H1 (cell line): Measurements from ENCODE around the gene ANAPC2. TPM values are rescaled to one million over a fixed set of nuclear protein-coding genes. Genes with fewer than 3 reads are reported as not detected.

ENCODE experiments used
- CTCF ChIA-PET: fragments of 300-600 bp; sonication (Branson Sonifier 250); formaldehyde crosslinking; loops from one replicate; lab custom pipeline; 2021; ENCODE audit not compliant: partially characterized antibody; lab: Charles Lee
- POLR2A ChIA-PET: fragments of 300-600 bp; sonication (Branson Sonifier 250); formaldehyde crosslinking; loops from one replicate; lab custom pipeline; 2021; ENCODE audit warnings: inconsistent platforms; ENCODE audit not compliant: partially characterized antibody; lab: Charles Lee
- DNase-seq, 2 experiments: peaks; one replicate each; pipeline versions ENCODE4 v3.0.0 to v3.0.0-alpha.2; 2010 to 2022; ENCODE audit warnings: low spot score in 2 of 2, low read depth in 1 of 2, mixed read lengths in 1 of 2
- FAIRE-seq: peaks from 2 replicates; lab custom pipeline; 2011; peaks lifted over from hg19 to GRCh38; lab: Jason Lieb, UNC
- H2AFZ ChIP-seq: 2 replicates; pipeline ENCODE4 v1.8.1; 2012; ENCODE audit warnings: low read length, inconsistent platforms
- H2AK5ac ChIP-seq: 2 replicates; pipeline ENCODE4 v1.6.1; 2013; ENCODE audit warnings: low read depth, low read length
- H2BK120ac ChIP-seq: replicated peaks from 2 replicates; pipeline ENCODE3; 2013; ENCODE audit warnings: low read depth, low read length, inconsistent platforms
- H2BK12ac ChIP-seq: 2 replicates; pipeline ENCODE4 v1.6.1; 2013; ENCODE audit warnings: low read depth, low read length
- H2BK15ac ChIP-seq: 2 replicates; pipeline ENCODE4 v1.6.1; 2013; ENCODE audit warnings: low read length
- H2BK20ac ChIP-seq: 2 replicates; pipeline ENCODE4 v1.6.1; 2013; ENCODE audit warnings: low read length
- H2BK5ac ChIP-seq: 2 replicates; pipeline ENCODE4 v1.6.1; 2013; ENCODE audit warnings: low read depth, low read length
- H3K14ac ChIP-seq: 2 replicates; pipeline ENCODE4 v1.6.1; 2013; ENCODE audit warnings: inconsistent platforms; ENCODE audit not compliant: insufficient read length
- H3K18ac ChIP-seq: 2 replicates; pipeline ENCODE4 v1.6.1; 2013; ENCODE audit warnings: low read length; ENCODE audit errors: extremely low read depth
- H3K23ac ChIP-seq: 2 replicates; pipeline ENCODE4 v1.6.1; 2013; ENCODE audit warnings: inconsistent platforms; ENCODE audit not compliant: insufficient read length
- H3K23me2 ChIP-seq: 2 replicates; pipeline ENCODE4 v1.6.1; 2013; ENCODE audit warnings: low read depth, low read length
- H3K27ac ChIP-seq: 2 replicates; pipeline ENCODE4 v1.6.1; 2011; ENCODE audit warnings: low read depth, low read length, inconsistent platforms
- H3K27me3 ChIP-seq, 4 experiments: replicated peaks in 1 of 4; 1 replicate in 1 of 4; 2 replicates in 3 of 4; pipeline versions ENCODE4 v1.6.1 to v1.8.1; 2011 to 2013; ENCODE audit warnings: low read length in 3 of 4, mild to moderate bottlenecking in 3 of 4, inconsistent platforms in 2 of 4, mixed read lengths in 2 of 4, moderate library complexity in 1 of 4; ENCODE audit not compliant: control insufficient read depth in 3 of 4, insufficient read depth in 3 of 4; ENCODE audit errors: extremely low read depth in 1 of 4
- H3K36me3 ChIP-seq, 4 experiments: 2 replicates each; pipeline versions ENCODE4 v1.6.1 to v1.8.1; 2011 to 2013; ENCODE audit warnings: mild to moderate bottlenecking in 4 of 4, low read length in 3 of 4, moderate library complexity in 2 of 4, control low read depth in 1 of 4, inconsistent platforms in 1 of 4; ENCODE audit not compliant: insufficient read depth in 4 of 4, control insufficient read depth in 2 of 4
- H3K4ac ChIP-seq: replicated peaks from 2 replicates; pipeline ENCODE3; 2013; ENCODE audit warnings: low read length, low read depth, mixed read lengths, inconsistent platforms; ENCODE audit not compliant: insufficient read length
- H3K4me1 ChIP-seq, 4 experiments: replicated peaks in 1 of 4; 1 replicate in 1 of 4; 2 replicates in 3 of 4; pipeline versions ENCODE4 v1.6.1 to v1.8.1; 2011 to 2013; ENCODE audit warnings: low read length in 3 of 4, inconsistent platforms in 2 of 4, mixed read lengths in 1 of 4; ENCODE audit not compliant: insufficient read depth in 4 of 4, control insufficient read depth in 3 of 4
- H3K4me2 ChIP-seq, 2 experiments: 2 replicates each; pipeline versions ENCODE4 v1.6.1 to v1.8.1; 2011 to 2013; ENCODE audit warnings: low read depth in 2 of 2, low read length in 2 of 2, control low read depth in 1 of 2, inconsistent platforms in 1 of 2, mild to moderate bottlenecking in 1 of 2; ENCODE audit not compliant: insufficient read depth in 1 of 2
- H3K4me3 ChIP-seq, 4 experiments: fragments of 200-600, 300-600 bp in 1 of 4; sonication (generic), shearing (Covaris generic), sonication (Bioruptor Twin) in 1 of 4; 2 replicates each; pipeline versions ENCODE4 v1.5.1 to v1.8.1; 2011 to 2016; ENCODE audit warnings: low read length in 4 of 4, low read depth in 3 of 4, control low read depth in 2 of 4, inconsistent platforms in 2 of 4, mild to moderate bottlenecking in 2 of 4, mixed read lengths in 1 of 4, moderate library complexity in 1 of 4; ENCODE audit not compliant: insufficient read depth in 2 of 4; ENCODE audit errors: extremely low read depth in 1 of 4
- H3K56ac ChIP-seq: replicated peaks from 2 replicates; pipeline ENCODE3; 2013; ENCODE audit warnings: low read depth, mild to moderate bottlenecking, mixed read lengths, low read length, inconsistent platforms; ENCODE audit not compliant: insufficient read length
- H3K79me1 ChIP-seq: 2 replicates; pipeline ENCODE4 v1.6.1; 2013; ENCODE audit warnings: low read depth, low read length, control low read depth
- H3K79me2 ChIP-seq, 2 experiments: 2 replicates each; pipeline versions ENCODE4 v1.6.1 to v1.8.1; 2012 to 2013; ENCODE audit warnings: low read length in 2 of 2, mild to moderate bottlenecking in 2 of 2, inconsistent platforms in 1 of 2; ENCODE audit not compliant: insufficient read depth in 2 of 2, control insufficient read depth in 1 of 2
- H3K9ac ChIP-seq, 4 experiments: replicated peaks in 1 of 4; 1 replicate in 1 of 4; 2 replicates in 3 of 4; pipeline versions ENCODE4 v1.6.1 to v1.8.1; 2011 to 2013; ENCODE audit warnings: low read depth in 3 of 4, low read length in 3 of 4, control low read depth in 2 of 4, mild to moderate bottlenecking in 2 of 4, moderate library complexity in 2 of 4, inconsistent platforms in 1 of 4; ENCODE audit errors: extremely low read depth in 1 of 4
- H3K9me3 ChIP-seq, 2 experiments: 2 replicates each; pipeline versions ENCODE4 v1.6.1 to v1.8.1; 2012 to 2013; ENCODE audit warnings: mild to moderate bottlenecking in 2 of 2, moderate library complexity in 2 of 2, control low read depth in 1 of 2, inconsistent platforms in 1 of 2, low read depth in 1 of 2, low read length in 1 of 2, mixed read lengths in 1 of 2; ENCODE audit not compliant: insufficient read depth in 2 of 2
- H4K20me1 ChIP-seq, 2 experiments: replicated peaks in 1 of 2; 2 replicates each; pipeline versions ENCODE3 to v1.8.1; 2011 to 2013; ENCODE audit warnings: inconsistent platforms in 2 of 2, low read length in 2 of 2, mild to moderate bottlenecking in 1 of 2; ENCODE audit not compliant: insufficient read depth in 2 of 2, control insufficient read depth in 1 of 2
- H4K5ac ChIP-seq: 2 replicates; pipeline ENCODE4 v1.6.1; 2013; ENCODE audit warnings: low read length, low read depth, mixed read lengths, inconsistent platforms; ENCODE audit not compliant: insufficient read length
- H4K8ac ChIP-seq: 2 replicates; pipeline ENCODE4 v1.8.0; 2013; ENCODE audit warnings: mild to moderate bottlenecking, moderate library complexity, low read length, inconsistent platforms; ENCODE audit not compliant: insufficient read depth; ENCODE audit errors: extremely low read depth
- H4K91ac ChIP-seq: replicated peaks from 2 replicates; pipeline ENCODE3; 2013; ENCODE audit warnings: low read length, mixed read lengths, inconsistent platforms; ENCODE audit not compliant: insufficient read length
- CHD1 ChIP-seq: IDR thresholded peaks from 2 replicates; pipeline ENCODE4 v1.6.1; 2012; ENCODE audit warnings: low read depth, low read length, improper control_type of control experiment
- GTF2F1 ChIP-seq: IDR thresholded peaks from 2 replicates; pipeline ENCODE4 v1.6.1; 2012; ENCODE audit warnings: low read depth, low read length, improper control_type of control experiment, borderline replicate concordance
- KDM4A ChIP-seq: IDR thresholded peaks from one replicate; pipeline ENCODE4 v1.7.1; 2012; ENCODE audit warnings: low read depth, mild to moderate bottlenecking, moderate library complexity, low read length, inconsistent platforms; ENCODE audit not compliant: severe bottlenecking
- MAX ChIP-seq: IDR thresholded peaks from 2 replicates; pipeline ENCODE4 v1.6.1; 2012; ENCODE audit warnings: inconsistent platforms
- SIX5 ChIP-seq: IDR thresholded peaks from 2 replicates; pipeline ENCODE4 v1.6.1; 2011; ENCODE audit warnings: mild to moderate bottlenecking, low read depth, low read length
- WGBS, 2 experiments: shearing (Covaris generic) in 1 of 2; methylation state at CpG; one replicate each; pipeline versions ENCODE4 v1.1.6 to v1.1.7; 2013 to 2015; ENCODE audit warnings: low lambda C conversion rate in 2 of 2, mixed read lengths in 2 of 2, inconsistent platforms in 1 of 2, low coverage in 1 of 2, missing lambda C conversion rate in 1 of 2; ENCODE audit not compliant: insufficient replicate concordance in 2 of 2, insufficient coverage in 1 of 2, insufficient read length in 1 of 2; ENCODE audit errors: extremely low coverage in 1 of 2, missing lambda C conversion rate in 1 of 2; 5-methylcytosine and 5-hydroxymethylcytosine counted together
- polyA plus RNA-seq, 7 experiments: library from polyadenylated mRNA; depleted of rRNA in 3 of 7; stranded (reverse) in 5 of 7; unstranded in 2 of 7; fragments of >200 nt in 5 of 7; fragments of 200-250 nt in 2 of 7; gene quantifications; 1 replicate in 5 of 7; 2 replicates in 1 of 7; 4 replicates in 1 of 7; pipeline versions ENCODE4 v1.2.1 to v1.2.3, GENCODE V29; 2011 to 2013; ENCODE audit warnings: missing spikeins in 2 of 7, mixed read lengths in 2 of 7
- total RNA-seq: library from RNA; stranded (reverse); fragmentation: NEBNext Ultra II Directional; extraction: Animal tissue kit (Norgen Biotek cat#: 25700); gene quantifications from 2 replicates; pipeline ENCODE4 v1.2.1, GENCODE V29; 2021

ANAPC2 gene
- total and polyA plus RNA-seq, 2 of the 8 experiments (the other 6 are each of a cell fraction or from before 2014, with no cell fraction given), result 30.2 to 37.7 TPM

GRCh38 chr9:137222190-137223077 lies 34.1 kb upstream of the ANAPC2 start, which contains the start of gene RNF208:
Gene RNF208 (minus strand): TSS chr9:137222240. CDS start chr9:137221212, 1,028 bp downstream.
- Histone ChIP-seq H4K5ac (peak within 1 kb of the TSS; percentile 77), H3K4ac (no peak within 1 kb of the TSS), H3K36me3 (no peaks in the 10 kb centered on the region; a peak in 1 of 8 replicates), H3K23me2 (peaks cover 18% of the 10 kb centered on the region; the same call in 1 of the 2 replicates), H3K4me2 (peak within 1 kb of the TSS; percentile 77 to 95), H3K27me3 (no peaks in the 10 kb centered on the region; a peak in 2 of 7 replicates), H3K27ac (no peak within 1 kb of the TSS), H3K79me1 (no peaks in the 10 kb centered on the region), H3K79me2 (no peaks in the 10 kb centered on the region), H3K9me3 (no peaks in the 10 kb centered on the region), H3K4me1 (peaks cover 0 to 19% (median 10%) of the 10 kb centered on the region in 4 experiments; a peak in 5 of 7 replicates), H2BK20ac (no peak within 1 kb of the TSS), H3K9ac (peak within 1 kb of the TSS in 1 of 4 experiments; percentile 54; a peak in 2 of 7 replicates), H2AK5ac (peak within 1 kb of the TSS; percentile 26; the same call in 1 of the 2 replicates), H3K18ac (peak within 1 kb of the TSS; percentile 87), H4K20me1 (peaks cover 0 to 6% of the 10 kb centered on the region in 2 experiments), H2BK12ac (no peak within 1 kb of the TSS)
- CTCF ChIA-PET, result interaction anchor here (0.9 to 20.2 kb wide), 11 partner anchors 9 to 390 kb away, joined by 3 to 204 read pairs (median 5); partner anchors contain the start of genes ANAPC2, SSNA1, TPRN and TUBB4B
- 16% methylated on average over 27 of the region's 88 CpGs; no CpG with 5 or more reads in 1 of the 2 experiments for WGBS, 2 experiments
- TF ChIP-seq CHD1, result no peak
- TF ChIP-seq SIX5, result no peak
- 0 out of 2 replicates have a peak, but pooled peaks have one; percentile 40 for TF ChIP-seq MAX
- peak; percentile 79 for TF ChIP-seq KDM4A
- TF ChIP-seq GTF2F1, result no peak
- TF ChIP-seq, all 59 proteins: peak for 2
- DNase-seq (no peak), FAIRE-seq (no peak)
- POLR2A ChIA-PET, result interaction anchor here (0.6 to 69.9 kb wide), 13 partner anchors 9 to 93 kb away, joined by 3 to 1462 read pairs (median 3); partner anchors contain the start of genes ANAPC2, NDOR1, NELFB and SSNA1
- H3K14ac ChIP-seq, result no peak within 1 kb of the TSS
- no peak within 1 kb of the TSS; the same call in 1 of the 2 replicates for H4K8ac ChIP-seq
- H2AFZ ChIP-seq, result no peak within 1 kb of the TSS
- H4K91ac ChIP-seq, result peak within 1 kb of the TSS; percentile 73
- peak within 1 kb of the TSS; percentile 42 to 92 (median 76) for H3K4me3 ChIP-seq
- no peak within 1 kb of the TSS for H3K56ac ChIP-seq
- H2BK120ac ChIP-seq, result no peak within 1 kb of the TSS
- no peak within 1 kb of the TSS for H3K23ac ChIP-seq
- H2BK15ac ChIP-seq, result 0 out of 2 replicates have a peak within 1 kb of the TSS, but pooled peaks have one; percentile 61
- H2BK5ac ChIP-seq, result peak within 1 kb of the TSS; percentile 49; the same call in 1 of the 2 replicates
